ENCODE results near the gene THADA.

THADA gene

DNA sequence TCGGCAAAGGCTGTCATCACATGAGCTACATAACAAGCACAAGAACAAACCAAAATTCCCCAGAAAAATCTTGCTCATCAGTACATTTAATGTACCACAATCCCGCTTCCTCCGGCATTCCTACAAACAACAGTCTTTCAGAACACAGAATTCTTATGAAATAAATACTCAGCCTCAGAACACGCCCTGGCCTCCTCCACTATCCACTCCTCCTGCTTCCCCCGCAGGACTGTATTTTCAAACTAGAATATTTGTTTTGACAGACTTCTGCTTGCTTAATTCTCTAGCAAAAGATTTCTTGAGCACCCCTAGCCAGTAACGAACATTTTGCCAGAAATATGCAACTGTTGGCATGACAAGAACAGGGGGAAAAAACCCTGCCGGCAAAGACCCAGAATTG lies 131.2 kb downstream of the THADA start:
- Histone ChIP-seq H3K27me3 (ENCODE audit: insufficient read depth, low read length) (no peaks in the 10 kb centered on the region), H3K4me1 (ENCODE audit: control insufficient read depth, insufficient read depth, low read length, unreplicated experiment) (peaks cover 85% of the 10 kb centered on the region), H3K27ac (ENCODE audit: low read depth, low read length) (peak overlapping the region; percentile 92), H2AFZ (ENCODE audit: low read length, unreplicated experiment) (peak overlapping the region; percentile 57), H3K4me3 (ENCODE audit: low read depth, low read length) (peak overlapping the region; percentile 50), H3K36me3 (ENCODE audit: insufficient read depth, low read length) (no peaks in the 10 kb centered on the region), H3K79me2 (ENCODE audit: control insufficient read depth, insufficient read depth, low read length, unreplicated experiment) (no peaks in the 10 kb centered on the region)

DNA sequence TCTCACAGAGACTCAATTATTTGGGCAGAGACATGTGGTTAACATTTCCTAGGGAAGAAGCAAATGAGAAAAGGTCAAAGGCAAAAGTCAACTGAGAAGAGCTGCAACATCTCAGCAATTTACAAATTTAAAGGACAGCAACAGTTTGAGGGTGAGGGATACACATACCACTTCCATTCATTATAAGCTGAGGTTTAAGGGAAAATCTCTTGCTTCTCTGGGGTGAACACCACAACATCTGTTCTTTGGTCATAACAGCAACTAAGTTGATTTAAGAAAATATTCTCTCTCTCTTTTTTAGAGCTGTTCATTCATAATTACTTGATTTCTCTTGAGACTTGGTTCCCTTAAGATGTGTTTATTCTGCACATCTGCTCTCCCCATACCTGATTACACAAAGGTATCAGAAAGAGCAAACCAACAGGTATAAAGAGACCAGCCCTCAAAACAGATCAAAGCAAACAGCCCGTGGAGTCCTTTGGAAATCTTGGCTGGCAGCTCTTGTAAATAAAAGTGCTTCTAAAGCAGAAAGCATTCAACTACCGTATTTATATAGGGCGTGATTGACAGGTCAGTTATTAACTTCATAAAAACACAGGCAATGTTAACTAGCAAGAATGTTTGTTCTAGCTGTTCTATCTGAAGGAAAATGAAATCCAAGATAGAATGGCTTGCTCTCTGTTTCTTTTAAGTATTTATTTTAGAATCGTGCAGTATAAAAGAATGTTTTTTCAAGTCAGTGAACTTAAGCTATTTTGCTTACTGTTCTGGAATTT lies 132.8 kb downstream of the THADA start:
- peak overlapping the region; percentile 92 for H3K27ac ChIP-seq (ENCODE audit: low read depth, low read length)
- no peaks in the 10 kb centered on the region for H3K27me3 ChIP-seq (ENCODE audit: insufficient read depth, low read length)
- H3K4me1 ChIP-seq (ENCODE audit: control insufficient read depth, insufficient read depth, low read length, unreplicated experiment): peaks cover 88% of the 10 kb centered on the region
- no peaks in the 10 kb centered on the region for H3K36me3 ChIP-seq (ENCODE audit: insufficient read depth, low read length)
- no peaks in the 10 kb centered on the region for H3K79me2 ChIP-seq (ENCODE audit: control insufficient read depth, insufficient read depth, low read length, unreplicated experiment)
- peak overlapping the region; percentile 19; the same call in 1 of the 2 replicates for H3K4me3 ChIP-seq (ENCODE audit: low read depth, low read length)
- H2AFZ ChIP-seq (ENCODE audit: low read length, unreplicated experiment): no peak overlapping the region

DNA sequence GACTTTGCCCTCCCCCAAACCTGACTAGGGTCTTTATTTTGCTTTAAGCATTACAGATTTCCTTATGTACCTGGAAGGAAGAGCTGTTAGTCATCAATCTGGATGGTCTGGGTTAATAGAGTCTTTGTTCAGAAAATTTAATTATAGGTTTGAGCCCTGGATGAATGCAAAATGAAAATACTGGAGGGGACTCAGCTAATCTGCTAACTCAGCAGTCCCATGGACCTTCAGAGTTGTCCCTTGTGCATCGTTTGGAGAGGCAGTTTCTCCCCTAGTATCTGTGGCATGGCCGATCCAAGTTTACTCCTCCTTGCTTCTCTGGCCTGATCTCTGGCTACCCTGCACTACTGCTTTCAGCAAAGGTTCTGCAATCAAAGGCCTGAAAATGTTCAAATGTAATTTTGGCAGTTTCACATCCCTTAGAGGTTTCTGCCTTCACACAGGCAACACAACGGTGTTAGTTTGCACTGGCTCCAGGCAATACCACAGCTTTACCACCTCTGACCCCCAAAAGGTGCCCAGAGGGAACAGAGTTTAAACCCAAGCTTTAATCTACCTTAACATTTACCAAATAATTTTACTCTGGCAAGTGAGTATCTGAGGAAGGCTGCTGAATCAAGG lies 134.3 kb downstream of the THADA start:
- H3K4me3 ChIP-seq (ENCODE audit: low read depth, low read length): no peak overlapping the region
- H3K79me2 ChIP-seq (ENCODE audit: control insufficient read depth, insufficient read depth, low read length, unreplicated experiment): no peaks in the 10 kb centered on the region
- H3K4me1 ChIP-seq (ENCODE audit: control insufficient read depth, insufficient read depth, low read length, unreplicated experiment): peaks cover 92% of the 10 kb centered on the region
- no peaks in the 10 kb centered on the region for H3K27me3 ChIP-seq (ENCODE audit: insufficient read depth, low read length)
- peak overlapping the region; percentile 98 for H3K27ac ChIP-seq (ENCODE audit: low read depth, low read length)
- no peak overlapping the region for H2AFZ ChIP-seq (ENCODE audit: low read length, unreplicated experiment)
- H3K36me3 ChIP-seq (ENCODE audit: insufficient read depth, low read length): no peaks in the 10 kb centered on the region

DNA sequence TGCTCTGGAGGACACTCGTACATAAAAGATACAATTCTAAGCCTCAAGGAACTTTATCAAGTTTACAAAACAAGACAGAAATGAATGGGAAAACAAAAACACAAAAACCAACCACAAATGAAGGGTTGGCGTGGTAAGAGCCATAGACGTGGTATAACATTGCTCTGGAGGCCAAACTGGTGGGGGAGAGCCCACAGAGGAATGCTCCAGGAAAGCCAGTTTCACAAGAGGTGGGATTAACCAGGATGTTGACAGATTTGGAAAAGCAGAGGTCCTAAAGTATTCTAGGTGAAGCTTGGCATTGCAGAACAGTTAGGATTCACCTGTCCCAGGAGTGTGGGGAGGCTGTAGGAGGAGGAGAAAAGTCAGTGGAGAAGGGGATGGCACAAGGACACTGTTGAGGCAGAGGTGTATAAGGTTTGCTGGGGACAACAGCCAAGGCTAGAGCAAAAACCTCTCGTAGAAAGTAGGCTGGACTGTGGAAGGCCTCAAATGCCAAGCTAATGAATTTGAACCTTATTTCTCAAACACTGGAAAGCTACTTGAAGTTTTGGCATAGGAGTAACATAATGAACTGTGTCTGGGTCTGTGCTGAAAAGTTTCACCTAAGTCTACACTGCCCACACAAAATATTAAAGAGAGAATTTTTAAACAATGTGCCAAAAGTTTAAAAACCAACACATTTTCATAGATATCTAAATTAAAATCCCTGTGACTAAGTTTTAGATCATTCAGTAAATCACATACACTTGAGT lies 135.1 kb downstream of the THADA start:
- H2AFZ ChIP-seq (ENCODE audit: low read length, unreplicated experiment): no peak overlapping the region
- H3K4me3 ChIP-seq (ENCODE audit: low read depth, low read length): no peak overlapping the region
- no peaks in the 10 kb centered on the region for H3K27me3 ChIP-seq (ENCODE audit: insufficient read depth, low read length)
- H3K36me3 ChIP-seq (ENCODE audit: insufficient read depth, low read length): no peaks in the 10 kb centered on the region
- no peaks in the 10 kb centered on the region for H3K79me2 ChIP-seq (ENCODE audit: control insufficient read depth, insufficient read depth, low read length, unreplicated experiment)
- peak overlapping the region; percentile 98 for H3K27ac ChIP-seq (ENCODE audit: low read depth, low read length)
- peaks cover 91% of the 10 kb centered on the region for H3K4me1 ChIP-seq (ENCODE audit: control insufficient read depth, insufficient read depth, low read length, unreplicated experiment)

DNA sequence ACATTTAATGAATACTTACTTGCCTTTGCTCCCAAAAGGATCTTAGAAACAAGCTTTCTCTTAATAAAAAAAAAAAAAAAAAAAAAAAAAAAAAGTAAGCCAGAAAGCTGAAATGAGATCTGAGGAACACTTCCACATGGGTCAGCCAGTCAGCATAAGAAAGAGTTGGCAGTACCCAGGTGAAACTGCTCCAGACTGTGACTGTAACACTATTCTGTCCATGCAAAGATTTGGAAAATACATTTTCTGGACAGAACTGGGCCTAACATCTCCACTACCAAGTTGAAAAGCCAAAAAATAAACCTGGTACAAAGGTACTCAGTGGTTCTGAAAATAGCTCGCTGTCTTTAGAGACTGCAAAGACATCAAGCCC lies 135.7 kb downstream of the THADA start:
- H2AFZ ChIP-seq (ENCODE audit: low read length, unreplicated experiment): no peak overlapping the region
- H3K27me3 ChIP-seq (ENCODE audit: insufficient read depth, low read length): no peaks in the 10 kb centered on the region
- H3K79me2 ChIP-seq (ENCODE audit: control insufficient read depth, insufficient read depth, low read length, unreplicated experiment): no peaks in the 10 kb centered on the region
- peaks cover 90% of the 10 kb centered on the region for H3K4me1 ChIP-seq (ENCODE audit: control insufficient read depth, insufficient read depth, low read length, unreplicated experiment)
- H3K4me3 ChIP-seq (ENCODE audit: low read depth, low read length): no peak overlapping the region
- H3K27ac ChIP-seq (ENCODE audit: low read depth, low read length): peak overlapping the region; percentile 98
- no peaks in the 10 kb centered on the region for H3K36me3 ChIP-seq (ENCODE audit: insufficient read depth, low read length)

DNA sequence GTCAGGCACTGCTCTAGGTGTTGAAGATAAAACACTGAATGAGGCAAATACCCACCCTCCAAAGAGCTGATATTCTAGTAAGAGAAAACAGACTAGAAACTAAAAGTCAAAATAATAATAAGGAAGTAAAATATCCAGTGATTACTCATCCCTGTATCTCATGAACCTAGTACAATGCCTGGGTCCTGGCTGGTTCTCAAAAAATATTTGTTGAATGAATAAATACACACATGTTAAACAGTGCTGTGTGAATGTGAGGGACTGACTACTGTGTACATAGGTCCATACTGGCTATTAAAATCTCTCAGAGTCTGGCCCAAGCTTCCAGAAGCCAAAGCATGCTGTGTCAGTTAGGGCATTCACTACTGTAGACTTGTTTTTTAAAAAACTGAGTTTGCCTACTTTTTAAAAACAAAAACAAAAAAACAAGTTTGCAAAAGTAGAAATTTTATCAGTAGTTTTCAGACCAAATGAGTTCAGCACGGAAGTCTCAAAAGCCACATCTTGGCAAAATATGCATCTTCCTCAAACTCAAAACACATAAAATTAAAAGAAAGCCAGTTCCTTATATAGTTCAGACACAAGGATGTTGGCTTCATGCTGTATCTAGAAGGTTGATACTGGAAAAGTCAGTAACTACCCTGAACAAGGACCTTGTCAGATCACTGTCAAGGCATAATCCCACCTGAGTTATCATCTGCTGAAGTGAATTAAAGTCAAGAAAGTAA lies 136.2 kb downstream of the THADA start:
- H3K27me3 ChIP-seq (ENCODE audit: insufficient read depth, low read length): no peaks in the 10 kb centered on the region
- H3K36me3 ChIP-seq (ENCODE audit: insufficient read depth, low read length): no peaks in the 10 kb centered on the region
- peak overlapping the region; percentile 28; the same call in 1 of the 2 replicates for H3K4me3 ChIP-seq (ENCODE audit: low read depth, low read length)
- H2AFZ ChIP-seq (ENCODE audit: low read length, unreplicated experiment): no peak overlapping the region
- no peaks in the 10 kb centered on the region for H3K79me2 ChIP-seq (ENCODE audit: control insufficient read depth, insufficient read depth, low read length, unreplicated experiment)
- H3K4me1 ChIP-seq (ENCODE audit: control insufficient read depth, insufficient read depth, low read length, unreplicated experiment): peaks cover 90% of the 10 kb centered on the region
- peak overlapping the region; percentile 98 for H3K27ac ChIP-seq (ENCODE audit: low read depth, low read length)

DNA sequence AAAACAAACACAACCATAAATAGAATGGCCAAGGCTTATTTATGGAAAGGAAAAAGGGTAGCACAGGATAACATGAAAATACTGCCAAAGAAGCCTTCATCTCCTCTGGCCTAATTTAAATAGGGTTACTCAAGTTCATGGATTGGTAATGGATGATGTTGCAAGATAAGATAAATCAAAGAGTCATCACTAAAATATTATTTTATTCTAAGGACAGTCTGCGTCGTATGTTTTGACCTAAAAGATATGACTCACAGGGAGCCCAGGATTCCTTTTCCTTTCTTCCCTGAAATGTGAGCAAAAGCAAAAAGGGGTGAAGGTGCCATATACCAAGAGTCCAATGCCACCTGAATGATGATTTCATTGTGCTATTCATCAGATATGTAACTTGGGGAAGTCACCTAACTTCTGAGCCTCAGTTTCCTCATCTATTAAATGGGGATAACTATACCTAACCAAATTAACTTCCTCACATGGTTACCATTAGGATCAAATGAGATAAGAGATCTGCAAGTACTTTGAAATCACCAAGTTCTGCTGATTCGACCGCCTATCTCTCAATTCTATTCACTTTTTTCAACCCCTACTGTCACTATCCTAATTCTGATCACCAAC lies 137.7 kb downstream of the THADA start:
- Histone ChIP-seq H3K36me3 (ENCODE audit: insufficient read depth, low read length) (no peaks in the 10 kb centered on the region), H2AFZ (ENCODE audit: low read length, unreplicated experiment) (no peak overlapping the region), H3K79me2 (ENCODE audit: control insufficient read depth, insufficient read depth, low read length, unreplicated experiment) (no peaks in the 10 kb centered on the region), H3K4me1 (ENCODE audit: control insufficient read depth, insufficient read depth, low read length, unreplicated experiment) (peaks cover 89% of the 10 kb centered on the region), H3K4me3 (ENCODE audit: low read depth, low read length) (peak overlapping the region; percentile 13; the same call in 1 of the 2 replicates), H3K27ac (ENCODE audit: low read depth, low read length) (peak overlapping the region; percentile 98), H3K27me3 (ENCODE audit: insufficient read depth, low read length) (no peaks in the 10 kb centered on the region)

DNA sequence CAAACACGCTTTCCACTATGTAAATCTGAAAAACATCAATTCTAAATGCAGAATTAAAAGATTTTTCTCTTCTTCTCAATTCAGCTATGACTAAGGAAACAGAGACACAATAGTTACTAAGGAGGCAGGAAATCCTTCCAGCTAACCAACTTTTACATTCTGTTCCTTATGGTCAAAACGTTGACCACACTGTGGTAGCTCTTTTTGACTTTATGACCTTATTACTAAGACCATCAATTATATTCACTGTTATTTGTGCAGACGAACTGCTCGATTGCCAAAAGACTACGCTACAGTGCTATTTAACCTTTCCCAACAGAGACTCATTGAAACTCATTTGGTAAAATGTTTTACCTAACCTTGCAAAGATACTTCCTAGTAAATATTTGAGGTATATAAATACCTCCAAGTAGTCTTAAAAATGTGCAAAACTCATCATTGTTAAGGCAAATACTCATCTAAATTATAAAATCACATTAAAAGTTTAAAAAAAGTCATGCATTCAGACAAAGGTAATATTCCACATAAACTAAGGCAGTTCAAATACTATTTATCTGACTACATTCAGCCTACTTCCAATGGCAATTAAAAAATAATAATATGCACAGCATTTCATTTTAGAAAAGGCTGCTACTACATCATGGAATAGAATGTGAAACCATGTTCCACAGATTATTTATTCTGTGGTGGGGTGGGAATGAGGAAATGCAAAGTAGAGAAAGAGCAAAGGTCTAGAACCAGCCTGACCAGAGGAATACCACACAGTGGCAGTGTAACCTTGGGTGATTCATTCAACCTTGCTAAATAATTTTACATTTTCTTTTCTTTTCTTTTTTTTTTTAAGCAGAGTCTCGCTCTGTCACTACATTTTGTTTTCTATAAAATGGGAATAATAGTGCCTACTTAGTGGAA lies 139.9 kb downstream of the THADA start:
- H3K79me2 ChIP-seq (ENCODE audit: control insufficient read depth, insufficient read depth, low read length, unreplicated experiment): no peaks in the 10 kb centered on the region
- peaks cover 89% of the 10 kb centered on the region for H3K4me1 ChIP-seq (ENCODE audit: control insufficient read depth, insufficient read depth, low read length, unreplicated experiment)
- peak overlapping the region; percentile 57 for H3K4me3 ChIP-seq (ENCODE audit: low read depth, low read length)
- no peaks in the 10 kb centered on the region for H3K36me3 ChIP-seq (ENCODE audit: insufficient read depth, low read length)
- H2AFZ ChIP-seq (ENCODE audit: low read length, unreplicated experiment): no peak overlapping the region
- no peaks in the 10 kb centered on the region for H3K27me3 ChIP-seq (ENCODE audit: insufficient read depth, low read length)
- peak overlapping the region; percentile 98 for H3K27ac ChIP-seq (ENCODE audit: low read depth, low read length)

DNA sequence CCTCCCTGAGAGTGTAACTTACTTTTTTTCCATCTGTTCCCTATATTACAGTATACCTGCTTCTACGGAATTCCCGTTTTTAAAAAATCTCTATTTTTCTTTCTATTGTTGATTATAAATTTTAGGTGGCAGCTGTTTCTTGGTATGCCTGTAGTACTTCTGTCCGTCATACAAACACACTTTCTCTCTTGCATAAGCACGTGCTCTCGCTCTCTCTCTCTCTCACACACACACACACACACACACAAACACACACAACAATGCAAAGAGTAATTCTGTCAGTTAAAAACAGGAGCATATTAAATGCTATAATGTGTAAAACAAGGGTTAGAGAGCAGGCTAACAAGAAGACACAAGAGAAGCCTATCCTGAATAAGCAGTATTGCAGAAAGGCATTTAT lies 140.5 kb downstream of the THADA start:
- H3K27me3 ChIP-seq (ENCODE audit: insufficient read depth, low read length): no peaks in the 10 kb centered on the region
- H3K36me3 ChIP-seq (ENCODE audit: insufficient read depth, low read length): no peaks in the 10 kb centered on the region
- peaks cover 83% of the 10 kb centered on the region for H3K4me1 ChIP-seq (ENCODE audit: control insufficient read depth, insufficient read depth, low read length, unreplicated experiment)
- no peaks in the 10 kb centered on the region for H3K79me2 ChIP-seq (ENCODE audit: control insufficient read depth, insufficient read depth, low read length, unreplicated experiment)
- peak overlapping the region; percentile 98 for H3K27ac ChIP-seq (ENCODE audit: low read depth, low read length)
- no peak overlapping the region for H2AFZ ChIP-seq (ENCODE audit: low read length, unreplicated experiment)
- peak overlapping the region; percentile 57 for H3K4me3 ChIP-seq (ENCODE audit: low read depth, low read length)
